K562 (cell line): ENCODE measurements around the gene SDK1.

Source experiments
- BRCA1 ChIP-seq, 2 experiments: fragments of 450-650 bp in 1 of 2; sonication (generic) in 1 of 2; formaldehyde crosslinking in 1 of 2; IDR thresholded peaks; 2 replicates each; pipeline versions ENCODE4 v1.5.0 to v1.6.1; 2017 to 2020; ENCODE audit warnings: mild to moderate bottlenecking in 1 of 2, missing genetic modification reagents in 1 of 2
- CREB1 ChIP-seq, 2 experiments: sonication (generic) in 1 of 2; formaldehyde crosslinking in 1 of 2; IDR thresholded peaks; 2 replicates each; pipeline versions ENCODE4 v1.6.1 to v1.8.0; 2012 to 2022; ENCODE audit warnings: inconsistent platforms in 1 of 2, mild to moderate bottlenecking in 1 of 2, missing genetic modification reagents in 1 of 2, moderate library complexity in 1 of 2
- E2F4 ChIP-seq: sonication (generic); formaldehyde crosslinking; IDR thresholded peaks from 2 replicates; pipeline ENCODE4 v1.8.0; 2022; ENCODE audit warnings: mild to moderate bottlenecking, low read depth, missing genetic modification reagents
- EZH2 ChIP-seq: IDR thresholded peaks from 2 replicates; pipeline ENCODE4 v1.6.1; 2012; ENCODE audit warnings: low read depth, mild to moderate bottlenecking, inconsistent platforms, low read length, borderline replicate concordance
- JUN ChIP-seq, 2 experiments: sonication (generic) in 1 of 2; formaldehyde crosslinking in 1 of 2; IDR thresholded peaks; 2 replicates each; pipeline versions ENCODE4 v1.6.1 to v1.8.0; 2012 to 2022; ENCODE audit warnings: borderline replicate concordance in 2 of 2, mild to moderate bottlenecking in 2 of 2, improper control_type of control experiment in 1 of 2, low read depth in 1 of 2, low read length in 1 of 2, missing genetic modification reagents in 1 of 2
- JUNB ChIP-seq: fragments of 450-650 bp; formaldehyde crosslinking; conservative IDR thresholded peaks from 2 replicates; pipeline ENCODE4 v1.4.0; 2020; ENCODE audit warnings: mild to moderate bottlenecking
- MCM2 ChIP-seq: fragments of 450-650 bp; IDR thresholded peaks from 2 replicates; pipeline ENCODE4 v1.6.1; 2017; ENCODE audit warnings: low read depth, mild to moderate bottlenecking
- NBN ChIP-seq: fragments of 450-650 bp; IDR thresholded peaks from 2 replicates; pipeline ENCODE4 v1.6.1; 2016; ENCODE audit warnings: low read depth, mild to moderate bottlenecking
- NFYB ChIP-seq: IDR thresholded peaks from 2 replicates; pipeline ENCODE4 v1.6.1; 2011; ENCODE audit warnings: mild to moderate bottlenecking, moderate library complexity; ENCODE audit not compliant: insufficient read length; ENCODE audit errors: extremely low read depth
- NRF1 ChIP-seq, 2 experiments: fragments of 450-650 bp; IDR thresholded peaks in 1 of 2; conservative IDR thresholded peaks in 1 of 2; 2 replicates each; pipeline ENCODE4 v1.6.1; 2014; ENCODE audit warnings: mild to moderate bottlenecking in 2 of 2
- ZNF12 ChIP-seq: sonication (generic); formaldehyde crosslinking; IDR thresholded peaks from 2 replicates; pipeline ENCODE4 v1.4.0; 2020; ENCODE audit warnings: mild to moderate bottlenecking, missing genetic modification reagents
- ZNF277 ChIP-seq: fragments of 250-450 bp; sonication (Bioruptor Pico); IDR thresholded peaks from 2 replicates; pipeline ENCODE4 v1.8.0; 2022; ENCODE audit warnings: inconsistent platforms, mild to moderate bottlenecking, moderate library complexity, borderline replicate concordance
- ZNF512 ChIP-seq: IDR thresholded peaks from 2 replicates; pipeline ENCODE4 v1.6.1; 2016; ENCODE audit warnings: missing genetic modification characterization, missing compliant biosample characterization

GRCh38 chr7:3879355-3880075 lies 578.5 kb downstream of the SDK1 start:
- no peak for TF ChIP-seq ZNF12 (CRISPR knock-in tag)
- TF ChIP-seq ZNF277: no peak
- no peak for TF ChIP-seq MCM2
- TF ChIP-seq BRCA1 (IDR thresholded peaks at IDR 0.05): no peak
- TF ChIP-seq BRCA1 (CRISPR knock-in tag; IDR thresholded peaks at IDR 0.05): no peak
- TF ChIP-seq NBN: no peak
- TF ChIP-seq E2F4 (CRISPR knock-in tag): no peak
- TF ChIP-seq CREB1 (IDR thresholded peaks at IDR 0.05): no peak
- TF ChIP-seq CREB1 (CRISPR knock-in tag; IDR thresholded peaks at IDR 0.05): no peak
- TF ChIP-seq EZH2: no peak
- TF ChIP-seq JUNB: no peak
- TF ChIP-seq NFYB: no peak
- no peak for TF ChIP-seq JUN (IDR thresholded peaks at IDR 0.05; ENCODE audit: borderline replicate concordance, low read depth, low read length)
- no peak for TF ChIP-seq JUN (CRISPR knock-in tag; IDR thresholded peaks at IDR 0.05; ENCODE audit: borderline replicate concordance)
- no peak for TF ChIP-seq NRF1 (conservative IDR thresholded peaks at IDR 0.05 in 1 of 2, IDR thresholded peaks at IDR 0.05 in 1 of 2)
- TF ChIP-seq ZNF512 (tag): no peak
